Muscle of back (tissue), 13 donors: ENCODE data around the gene DEAF1. TPM values are rescaled to one million over a fixed set of nuclear protein-coding genes. Genes with fewer than 3 reads are reported as not detected.
"Not testable (repeated sequence)": the region's sequence is repeated elsewhere in the genome, so short reads cannot be mapped to it uniquely, and the experiment has no call there.

Experiments
- DNase-seq, 3 donors: peaks; one replicate each; pipeline versions ENCODE4 v3.0.0 to v3.0.0-alpha.2; 2013
- long read RNA-seq, 9 donors: transcript quantifications; one replicate each; lab custom pipeline, GENCODE V29; 2026
- polyA plus RNA-seq, 10 donors: library from polyadenylated mRNA; unstranded; fragments of 120-200 nt; gene quantifications; one replicate each; pipeline ENCODE4 v1.2.1, GENCODE V29; 2013; ENCODE audit not compliant: insufficient read length in 10 of 10

Gene DEAF1
- polyA plus RNA-seq: 10 to 100 TPM; 22.1 to 40.7 (median 29.2) TPM
- long read RNA-seq, donor 1, partial matches to known transcripts: 0 of 4 reads
- long read RNA-seq, donor 1, other reads (novel, unspliced or antisense): 0 of 4 reads
- long read RNA-seq, donor 2, partial matches to known transcripts: 0 of 4 reads
- long read RNA-seq, donor 2, other reads (novel, unspliced or antisense): 0 of 4 reads
- long read RNA-seq, donor 3: 0 reads
- long read RNA-seq, donor 4, transcript DEAF1-201 (12 exons, 2,500 nt): major isoform, 7 of 7 reads
- long read RNA-seq, donor 4, partial matches to known transcripts: 0 of 7 reads
- long read RNA-seq, donor 4, other reads (novel, unspliced or antisense): 0 of 7 reads
- long read RNA-seq, donor 5, partial matches to known transcripts: 0 of 4 reads
- long read RNA-seq, donor 5, other reads (novel, unspliced or antisense): 0 of 4 reads
- long read RNA-seq, donor 6, transcript DEAF1-201 (12 exons, 2,500 nt): major isoform, 7 of 7 reads
- long read RNA-seq, donor 6, partial matches to known transcripts: 0 of 7 reads
- long read RNA-seq, donor 6, other reads (novel, unspliced or antisense): 0 of 7 reads
- long read RNA-seq, donor 7, partial matches to known transcripts: 0 of 1 reads
- long read RNA-seq, donor 7, other reads (novel, unspliced or antisense): 0 of 1 reads
- long read RNA-seq, donor 8, partial matches to known transcripts: 0 of 3 reads
- long read RNA-seq, donor 8, other reads (novel, unspliced or antisense): 0 of 3 reads
- long read RNA-seq, donor 9: 0 reads

- DNase-seq: peak; percentile 98 to 99 (median 98)
These were observed at the start of gene DEAF1 for GRCh38 chr11:694563-695287. Gene DEAF1, minus strand, starts transcription at chr11:695222. Its CDS starts 175 bp downstream, at chr11:695047.

- DNase-seq: no peak
These were observed 47.7 kb upstream of the DEAF1 start for GRCh38 chr11:742571-743201.

GRCh38 chr11:742156-742546, 47.1 kb upstream of the DEAF1 start:
- no peak for DNase-seq

- not testable (repeated sequence) for DNase-seq
These were observed 42.9 kb upstream of the DEAF1 start for GRCh38 chr11:737899-738298.

GRCh38 chr11:737366-737765, 42.3 kb upstream of the DEAF1 start:
- DNase-seq: no peak

- not testable (repeated sequence) for DNase-seq
These were observed 39.5 kb upstream of the DEAF1 start for GRCh38 chr11:734541-734940.

GRCh38 chr11:733072-733471, 38.0 kb upstream of the DEAF1 start:
- DNase-seq: no peak

- DNase-seq: no peak
These were observed 34.6 kb upstream of the DEAF1 start for GRCh38 chr11:729492-730074.

- no peak for DNase-seq
These were observed 34.0 kb upstream of the DEAF1 start for GRCh38 chr11:728901-729491.

GRCh38 chr11:727859-728748, 33.1 kb upstream of the DEAF1 start:
- DNase-seq: peak; percentile 38 to 77 (median 60)

- no peak for DNase-seq
These were observed 32.3 kb upstream of the DEAF1 start for GRCh38 chr11:727281-727701.

- peak in 1 of 3 donors; percentile 73 for DNase-seq
These were observed 31.5 kb upstream of the DEAF1 start for GRCh38 chr11:726278-727220.

GRCh38 chr11:725624-726202, 30.7 kb upstream of the DEAF1 start:
- no peak for DNase-seq

GRCh38 chr11:724778-725386, 29.9 kb upstream of the DEAF1 start:
- DNase-seq: no peak

- DNase-seq: no peak
These were observed 29.2 kb upstream of the DEAF1 start for GRCh38 chr11:724049-724777.

GRCh38 chr11:723120-723883, 28.3 kb upstream of the DEAF1 start:
- peak in 2 of 3 donors; percentile 41 to 55 for DNase-seq
